HCT116 (cell line): Measurements from ENCODE around the gene CNMD. TPM values are rescaled to one million over a fixed set of nuclear protein-coding genes. Genes with fewer than 3 reads are reported as not detected.
A peak's percentile ranks its signal among the peaks of the same experiment; 100 is the strongest.

Experiments used
- ATAC-seq: fragments of 200-7000 bp; cut with Tn5 transposase; 2 replicates; pipeline ENCODE4 v1.9.1; 2020; ENCODE audit warnings: mild to moderate bottlenecking, moderate library complexity
- BruUV-seq: library from RNA; stranded (reverse); fragments of 400-500 nt; replicated peaks from 2 replicates; lab custom pipeline; 2021; lab: Mats Ljungman, UMichigan
- CTCF ChIA-PET: fragments of 300-600 bp; sonication (Branson Sonifier 250); formaldehyde crosslinking; loops from one replicate; lab custom pipeline; 2021; ENCODE audit warnings: antibody characterized with exemption; lab: Charles Lee
- POLR2A ChIA-PET: fragments of 300-600, 350-600 bp; sonication (Branson Sonifier 250); formaldehyde crosslinking; loops from one replicate; lab custom pipeline; 2021; ENCODE audit warnings: antibody characterized with exemption; lab: Charles Lee
- RAD21 ChIA-PET, 2 experiments: fragments of 300-600 bp; sonication (Branson Sonifier 250); formaldehyde crosslinking; loops; one replicate each; lab custom pipeline; 2023; ENCODE audit warnings: low total read pairs in 2 of 2; ENCODE audit not compliant: uncharacterized antibody in 2 of 2, unreplicated experiment in 2 of 2, low non-redundant PET in 1 of 2; lab: Charles Lee
- DNase-seq: peaks from one replicate; pipeline ENCODE4 v3.0.0-alpha.2; 2010; ENCODE audit warnings: low read depth, low spot score
- H2AFZ ChIP-seq: fragments of 200-600 bp; shearing (Covaris generic), sonication (generic); 2 replicates; pipeline ENCODE4 v1.6.1; 2017; ENCODE audit warnings: low read depth, mixed run types, mixed read lengths, antibody characterized with exemption, low read length; ENCODE audit not compliant: poor library complexity, severe bottlenecking
- H3K27ac ChIP-seq: 2 replicates; pipeline ENCODE4 v1.5.1; 2012; ENCODE audit warnings: low read depth, low read length
- H3K27me3 ChIP-seq: fragments of 200-600 bp; sonication (generic); 2 replicates; pipeline ENCODE4 v1.6.1; 2016; ENCODE audit warnings: mixed run types, low read length, mixed read lengths; ENCODE audit not compliant: insufficient read depth
- H3K36me3 ChIP-seq, 2 experiments: fragments of 200-500 bp in 1 of 2; fragments of 200-600 bp in 1 of 2; sonication (Bioruptor generic) in 1 of 2; sonication (generic) in 1 of 2; 2 replicates each; pipeline versions ENCODE4 v1.5.1 to v1.6.1; 2014 to 2016; ENCODE audit warnings: low read length in 2 of 2, inconsistent platforms in 1 of 2, mixed read lengths in 1 of 2, mixed run types in 1 of 2; ENCODE audit not compliant: insufficient read depth in 2 of 2, control insufficient read depth in 1 of 2
- H3K4me1 ChIP-seq, 2 experiments: fragments of 200-600 bp in 1 of 2; sonication (generic) in 1 of 2; 2 replicates each; pipeline versions ENCODE4 v1.5.1 to v1.6.1; 2012 to 2017; ENCODE audit warnings: low read length in 2 of 2, inconsistent platforms in 1 of 2, mild to moderate bottlenecking in 1 of 2, mixed read lengths in 1 of 2, mixed run types in 1 of 2, moderate library complexity in 1 of 2; ENCODE audit not compliant: insufficient read depth in 2 of 2, control insufficient read depth in 1 of 2
- H3K4me2 ChIP-seq: fragments of 200-600 bp; sonication (generic); 2 replicates; pipeline ENCODE4 v1.6.1; 2017; ENCODE audit warnings: mixed run types, low read length, mixed read lengths
- H3K4me3 ChIP-seq, 2 experiments: fragments of 200-600 bp in 1 of 2; sonication (generic) in 1 of 2; replicated peaks in 1 of 2; 2 replicates each; pipeline ENCODE4 v1.5.1; 2011 to 2016; ENCODE audit warnings: low read length in 2 of 2, control low read depth in 1 of 2, low read depth in 1 of 2, mild to moderate bottlenecking in 1 of 2, mixed read lengths in 1 of 2, mixed run types in 1 of 2
- H3K79me2 ChIP-seq: fragments of 200-600 bp; sonication (generic); 2 replicates; pipeline ENCODE4 v1.6.1; 2017; ENCODE audit warnings: mild to moderate bottlenecking, mixed run types, low read length, moderate library complexity, mixed read lengths; ENCODE audit not compliant: insufficient read depth
- H3K9ac ChIP-seq: fragments of 200-600 bp; sonication (generic); 2 replicates; pipeline ENCODE4 v1.6.1; 2016; ENCODE audit warnings: low read length, mixed read lengths
- H3K9me2 ChIP-seq: fragments of 200-600 bp; sonication (generic), shearing (Covaris generic); 2 replicates; pipeline ENCODE4 v1.6.1; 2017; ENCODE audit warnings: mixed run types, mild to moderate bottlenecking, moderate library complexity; ENCODE audit not compliant: insufficient read depth
- H3K9me3 ChIP-seq, 2 experiments: fragments of 200-500 bp in 1 of 2; fragments of 200-600 bp in 1 of 2; sonication (Bioruptor generic) in 1 of 2; sonication (generic) in 1 of 2; 2 replicates each; pipeline ENCODE4 v1.6.1; 2014 to 2017; ENCODE audit warnings: low read length in 2 of 2, mixed read lengths in 2 of 2, inconsistent platforms in 1 of 2, low read depth in 1 of 2, mild to moderate bottlenecking in 1 of 2, mixed run types in 1 of 2, moderate library complexity in 1 of 2; ENCODE audit not compliant: control insufficient read depth in 1 of 2, insufficient read depth in 1 of 2
- H4K20me1 ChIP-seq: fragments of 200-600 bp; sonication (generic), shearing (Covaris generic); 2 replicates; pipeline ENCODE4 v1.6.1; 2017; ENCODE audit warnings: mixed run types, mild to moderate bottlenecking, moderate library complexity; ENCODE audit not compliant: insufficient read depth
- CTCF ChIP-seq, 3 experiments: fragments of 200-600 bp in 1 of 3; sonication (generic) in 1 of 3; IDR thresholded peaks in 2 of 3; conservative IDR thresholded peaks in 1 of 3; 2 replicates each; pipeline ENCODE4 v1.5.1; 2012 to 2017; ENCODE audit warnings: low read depth in 2 of 3, low read length in 2 of 3, antibody characterized with exemption in 1 of 3, borderline replicate concordance in 1 of 3, control low read depth in 1 of 3, mild to moderate bottlenecking in 1 of 3, mixed read lengths in 1 of 3, mixed run types in 1 of 3, moderate library complexity in 1 of 3; ENCODE audit not compliant: insufficient read depth in 1 of 3
- ELF1 ChIP-seq: IDR thresholded peaks from 2 replicates; pipeline ENCODE4 v1.6.1; 2012; ENCODE audit warnings: low read depth, borderline replicate concordance
- POLR2A ChIP-seq: IDR thresholded peaks from 2 replicates; pipeline ENCODE4 v1.7.0; 2011; ENCODE audit warnings: borderline replicate concordance; ENCODE audit not compliant: insufficient read depth, insufficient read length; ENCODE audit errors: extremely low read depth
- RAD21 ChIP-seq: IDR thresholded peaks from 2 replicates; pipeline ENCODE4 v1.6.1; 2012; ENCODE audit warnings: low read depth, mild to moderate bottlenecking
- SIN3A ChIP-seq: IDR thresholded peaks from 2 replicates; pipeline ENCODE4 v1.6.1; 2012; ENCODE audit warnings: low read depth
- SP1 ChIP-seq: IDR thresholded peaks from 2 replicates; pipeline ENCODE4 v1.6.1; 2012; ENCODE audit warnings: low read depth
- TCF7L2 ChIP-seq: IDR thresholded peaks from 2 replicates; pipeline ENCODE4 v1.7.0; 2011; ENCODE audit warnings: borderline replicate concordance, inconsistent platforms; ENCODE audit not compliant: insufficient read depth, insufficient read length; ENCODE audit errors: extremely low read depth
- ZBTB33 ChIP-seq: IDR thresholded peaks from 2 replicates; pipeline ENCODE4 v1.6.1; 2011; ENCODE audit warnings: mild to moderate bottlenecking, low read length, moderate library complexity; ENCODE audit not compliant: insufficient replicate concordance; ENCODE audit errors: extremely low read depth
- ZFX ChIP-seq: fragments of 450-650 bp; IDR thresholded peaks from 2 replicates; pipeline ENCODE4 v1.6.1; 2017
- intact Hi-C: fragments of 100-400 bp; cut with micrococcal nuclease; formaldehyde crosslinking; loops from 2 replicates; pipeline ENCODE4 v1.10.0; 2022
- total RNA-seq: library from RNA; stranded (reverse); gene quantifications from one replicate; pipeline ENCODE4 v1.2.1, GENCODE V29; 2021; ENCODE audit not compliant: unreplicated experiment

The CNMD gene
- total RNA-seq, 1 experiment from 2014 or later, result not detected

- no peaks in the 10 kb centered on the region for H3K9me3 ChIP-seq
- BruUV-seq, result no TSS peak
- no peaks in the 10 kb centered on the region for H3K4me1 ChIP-seq
- no peaks in the 10 kb centered on the region for H4K20me1 ChIP-seq
- H3K4me3 ChIP-seq, result no peak overlapping the region
- H3K36me3 ChIP-seq, result no peaks in the 10 kb centered on the region
- ChIA-PET POLR2A (no interaction called here), CTCF (interaction anchor here (1.3 to 2.0 kb wide), 2 partner anchors 65 to 224 kb away, joined by 5 to 6 read pairs; no protein-coding TSS in a partner anchor), RAD21 (no interaction called here)
- no peak overlapping the region for H3K9ac ChIP-seq
- intact Hi-C loops, result no loop called here
- no peak overlapping the region for H3K4me2 ChIP-seq
- H3K79me2 ChIP-seq, result no peaks in the 10 kb centered on the region
- H2AFZ ChIP-seq, result no peak overlapping the region
- H3K27ac ChIP-seq, result no peak overlapping the region
- DNase-seq (no peak), ATAC-seq (peak; percentile 57)
- H3K9me2 ChIP-seq, result no peaks in the 10 kb centered on the region
- no peak for TF ChIP-seq TCF7L2
- TF ChIP-seq RAD21, result peak; percentile 40; the same call in 1 of the 2 replicates
- TF ChIP-seq CTCF (IDR thresholded peaks at IDR 0.05 in 2 of 3, conservative IDR thresholded peaks at IDR 0.05 in 1 of 3; ENCODE audit: borderline replicate concordance in 1 of 3, insufficient read depth in 1 of 3, low read depth in 2 of 3, low read length in 2 of 3), result peak in 2 of 3 experiments; percentile 23 to 24; a peak in 2 of 6 replicates
- TF ChIP-seq SP1, result no peak
- TF ChIP-seq, all 23 proteins: peak for 2
- peaks cover 6% of the 10 kb centered on the region for H3K27me3 ChIP-seq
Measured at GRCh38 chr13:52743988-52744387, 4.4 kb upstream of the CNMD start.

- ChIA-PET CTCF (interaction anchor here (1.3 kb wide), 1 partner anchor 225 kb away, joined by 6 read pairs; no protein-coding TSS in a partner anchor), POLR2A (no interaction called here)
- Histone ChIP-seq H3K4me1 (no peaks in the 10 kb centered on the region), H3K4me2 (no peak overlapping the region), H2AFZ (no peak overlapping the region), H3K4me3 (no peak overlapping the region), H3K79me2 (no peaks in the 10 kb centered on the region)
- ATAC-seq, result no peak
- intact Hi-C loops, result no loop called here
- TF ChIP-seq SIN3A (no peak), ELF1 (no peak), POLR2A (no peak), ZFX (no peak), ZBTB33 (no peak)
- TF ChIP-seq, all 23 proteins: peak for 0
- Histone ChIP-seq H3K27me3 (peaks cover 5% of the 10 kb centered on the region), H3K36me3 (no peaks in the 10 kb centered on the region), H4K20me1 (no peaks in the 10 kb centered on the region), H3K9me3 (no peaks in the 10 kb centered on the region), H3K9me2 (no peaks in the 10 kb centered on the region), H3K9ac (no peak overlapping the region), H3K27ac (no peak overlapping the region)
- DNase-seq, result no peak
- RAD21 ChIA-PET, result no interaction called here
- no TSS peak for BruUV-seq
Measured at GRCh38 chr13:52743569-52743968, 3.9 kb upstream of the CNMD start.
